Frontal cortex (tissue), 4 donors: ENCODE data around the gene STMP1. TPM values are rescaled to one million over a fixed set of nuclear protein-coding genes. Genes with fewer than 3 reads are reported as not detected.
"Not testable (repeated sequence)": the region's sequence is repeated elsewhere in the genome, so short reads cannot be mapped to it uniquely, and the experiment has no call there.

Source experiments
- DNase-seq, 2 donors: peaks; one replicate each; pipeline ENCODE4 v3.0.0; 2012; ENCODE audit warnings: low spot score in 2 of 2
- FAIRE-seq: peaks from 2 replicates; lab custom pipeline; 2012; peaks lifted over from hg19 to GRCh38; lab: Jason Lieb, UNC
- total RNA-seq: library from RNA; depleted of rRNA; stranded (reverse); fragments of >200 nt; gene quantifications from one replicate; pipeline ENCODE4 v1.2.3, GENCODE V29; 2014
- donor health status: control.
- donor health status: control.
- donor health status: control.

Gene STMP1
- total RNA-seq, 1 donor from 2014 or later, result 19.2 TPM

DNA sequence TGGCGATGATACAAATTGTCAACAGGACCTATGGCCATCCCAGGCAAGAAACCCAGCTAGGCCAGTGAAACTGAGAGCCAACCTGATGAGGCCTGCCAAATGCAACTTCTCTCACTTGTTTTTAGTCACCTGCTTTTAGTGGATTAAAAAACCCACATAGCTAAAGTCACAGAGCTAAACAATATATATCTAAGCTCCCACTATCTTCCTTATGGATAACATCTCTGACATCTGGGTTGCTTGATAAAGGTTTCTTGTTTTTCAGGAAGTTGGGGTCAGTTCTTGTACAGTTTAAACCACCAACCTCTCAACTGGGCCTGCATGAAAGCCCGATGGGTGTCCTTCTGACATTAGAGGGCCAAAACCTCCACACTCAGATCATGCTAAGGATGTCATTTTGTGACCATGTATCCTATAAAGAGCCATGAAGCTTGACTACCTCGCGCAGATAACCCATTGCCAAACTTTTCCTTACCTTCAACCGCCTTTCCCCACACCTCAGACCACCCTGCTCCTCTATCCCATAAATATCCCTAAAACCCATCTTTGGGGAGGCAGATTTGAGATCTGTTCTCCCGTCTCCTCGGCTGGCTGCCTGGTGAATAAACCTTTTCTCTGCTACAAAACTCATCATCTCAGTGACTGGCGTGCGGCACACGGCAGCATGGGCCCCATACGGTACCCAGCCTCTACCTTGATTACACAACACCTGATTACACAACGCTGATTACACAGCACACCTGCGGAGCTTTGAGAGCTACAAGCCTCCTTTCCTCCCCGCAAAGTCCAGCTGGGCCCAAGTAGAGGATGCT is 797 bp upstream of the STMP1 start:
- FAIRE-seq (no peak), DNase-seq (no peak)

DNA sequence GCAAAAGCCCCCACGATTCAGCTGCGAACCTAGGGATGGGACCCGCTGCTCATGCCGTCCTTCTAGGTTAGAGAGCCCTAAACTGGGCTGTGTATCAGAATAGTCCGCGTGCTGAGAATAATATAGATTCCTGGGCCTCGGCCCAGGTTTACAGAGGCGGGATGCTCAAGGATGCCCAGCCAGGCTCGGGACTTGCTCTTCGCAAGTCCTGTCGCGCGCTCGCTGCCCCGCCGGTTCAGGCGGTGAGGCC is 266 bp upstream of the STMP1 start:
- DNase-seq (no peak), FAIRE-seq (no peak)

DNA sequence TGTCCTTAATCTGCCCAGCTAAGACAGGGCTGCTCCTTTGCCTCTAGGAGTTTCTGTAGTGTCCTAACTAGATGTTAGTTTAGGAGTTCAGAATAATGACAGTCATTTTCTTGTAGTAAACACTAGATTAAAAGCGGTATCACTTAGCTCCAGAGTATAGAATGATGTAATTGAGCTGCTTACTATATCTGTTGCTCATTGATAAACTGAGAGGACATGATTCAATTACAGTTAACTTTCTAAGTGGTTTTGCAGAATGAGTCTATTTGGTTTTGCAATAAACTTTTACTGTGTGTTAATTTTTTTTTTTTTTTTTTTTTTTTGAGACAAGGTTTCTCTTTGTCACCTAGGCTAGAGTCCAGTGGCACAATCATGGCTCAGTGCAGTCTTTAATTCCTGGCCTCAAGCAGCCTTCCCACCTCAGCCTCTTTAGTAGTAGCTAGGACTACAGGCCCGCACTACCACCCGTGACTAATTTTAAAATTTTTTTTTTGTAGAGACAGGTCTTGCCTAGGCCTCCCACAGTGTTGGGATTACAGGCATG is 1.8 kb downstream of the STMP1 start:
- DNase-seq, result no peak
- FAIRE-seq, result no peak

DNA sequence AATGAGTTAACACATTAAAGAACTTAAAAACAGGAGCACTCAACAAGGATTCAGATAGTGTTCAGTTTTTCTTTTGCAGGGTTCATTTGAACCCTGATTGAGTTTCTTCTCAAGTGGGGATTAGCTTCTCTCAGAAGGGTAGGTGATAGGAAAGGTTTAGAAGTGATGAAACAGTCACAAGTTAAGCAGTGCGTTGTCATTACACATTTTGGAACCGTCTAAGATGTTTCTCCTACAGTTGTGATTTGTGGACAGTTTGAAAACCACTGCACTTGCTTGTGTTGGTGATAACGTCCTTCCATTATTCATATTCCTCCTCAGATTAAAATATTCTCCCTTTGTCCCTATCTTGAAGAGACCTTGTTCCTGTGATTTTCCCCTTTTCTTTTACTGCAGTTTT is 2.7 kb downstream of the STMP1 start:
- no peak for DNase-seq
- FAIRE-seq, result no peak

DNA sequence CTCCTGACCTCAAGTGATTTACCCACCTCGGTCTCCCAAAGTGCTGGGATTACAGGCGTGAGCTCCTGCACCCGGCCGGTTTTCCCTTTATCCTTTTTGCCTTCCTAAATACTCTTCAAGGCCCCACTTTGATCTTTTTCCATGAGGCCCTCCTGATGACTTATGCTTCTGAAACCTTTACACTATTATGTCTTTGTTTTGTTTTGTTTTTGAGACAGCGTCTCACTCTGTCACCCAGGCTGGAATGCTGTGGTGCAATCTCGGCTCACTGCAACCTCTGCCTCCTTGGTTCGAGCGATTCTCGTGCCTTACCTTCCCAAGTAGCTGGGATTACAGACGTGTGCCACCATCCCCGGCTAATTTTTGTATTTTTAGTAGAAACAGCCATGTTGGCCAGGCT is 3.8 kb downstream of the STMP1 start:
- no peak for FAIRE-seq
- no peak for DNase-seq

DNA sequence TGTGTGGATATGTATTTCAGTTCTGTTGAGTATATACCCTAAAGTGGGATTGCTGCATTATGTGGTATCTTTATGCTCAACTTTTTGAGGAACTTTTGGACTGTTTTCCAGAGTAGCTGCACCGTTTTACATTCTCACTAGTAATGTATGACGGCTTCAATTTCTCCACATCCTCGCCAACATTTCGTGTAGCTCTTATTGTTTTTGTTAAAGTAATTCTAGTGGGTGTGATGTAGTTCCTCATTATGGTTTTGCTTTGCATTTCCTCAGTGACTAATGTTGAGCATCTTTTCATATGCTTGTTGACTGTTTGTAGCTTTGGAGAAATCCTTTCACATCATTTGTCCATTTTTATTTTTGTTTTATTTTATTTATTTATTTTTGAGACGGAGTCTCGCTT is 4.5 kb downstream of the STMP1 start:
- no peak for FAIRE-seq
- no peak for DNase-seq

DNA sequence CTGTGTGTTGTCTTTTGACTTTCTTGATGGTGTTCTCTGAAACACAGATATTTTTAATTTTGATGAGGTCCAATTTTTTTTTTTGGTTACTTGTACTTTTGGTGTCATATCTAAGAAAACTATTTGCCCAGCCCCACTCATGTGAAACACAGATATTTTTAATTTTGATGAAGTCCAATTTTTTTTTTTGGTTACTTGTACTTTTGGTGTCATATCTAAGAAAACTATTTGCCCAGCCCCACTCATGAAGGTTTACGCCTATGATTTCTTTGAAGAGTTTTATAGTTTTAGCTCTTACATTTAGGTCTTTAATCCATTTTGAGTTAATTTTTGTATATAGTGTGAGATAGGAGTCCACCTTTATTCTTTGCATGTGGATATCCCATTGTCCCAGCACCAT is 5.3 kb downstream of the STMP1 start:
- not testable (repeated sequence) for FAIRE-seq, DNase-seq

DNA sequence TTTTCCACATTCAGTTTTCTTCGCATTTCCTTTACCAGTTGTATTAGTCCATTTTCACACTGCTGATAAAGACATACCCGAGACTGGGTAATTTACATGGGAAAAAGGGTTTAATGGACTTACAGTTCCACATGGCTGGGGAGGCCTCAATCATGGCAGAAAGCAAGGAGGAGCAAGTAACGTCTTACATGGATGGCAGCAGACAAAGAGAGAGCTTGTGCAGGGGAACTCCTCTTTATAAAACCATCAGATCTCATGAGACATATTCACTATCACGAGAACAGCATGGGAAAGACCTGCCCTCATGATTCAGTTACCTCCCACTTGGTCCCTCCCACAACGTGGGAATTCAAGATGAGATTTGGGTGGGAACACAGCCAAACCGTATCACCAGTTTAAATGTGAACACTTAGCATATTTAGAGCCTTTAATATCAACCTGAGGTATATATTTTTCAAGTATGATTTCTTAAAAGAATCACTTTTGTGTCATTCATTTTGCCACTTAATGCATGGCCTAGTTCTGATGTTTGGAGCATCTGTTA is 6.6 kb downstream of the STMP1 start:
- DNase-seq, FAIRE-seq: not testable (repeated sequence)

DNA sequence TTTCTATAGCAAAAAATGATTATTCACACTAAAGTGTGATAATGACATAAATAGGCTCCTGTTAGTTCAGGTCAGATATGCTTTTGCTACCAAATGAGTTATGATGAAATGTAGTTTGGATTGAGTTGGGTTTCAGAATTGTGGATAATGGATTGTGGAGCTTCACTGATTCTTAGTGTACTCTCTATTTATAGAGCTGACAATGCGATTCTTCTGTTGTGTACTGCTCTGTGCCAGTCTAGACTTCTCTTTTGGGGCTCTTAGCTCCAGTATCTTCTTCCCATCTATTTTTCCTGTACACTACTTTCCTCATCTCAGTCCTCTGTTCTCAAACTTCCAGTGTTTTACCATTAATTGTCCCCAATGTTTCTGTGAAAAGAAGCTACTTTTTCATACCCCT is 7.5 kb downstream of the STMP1 start:
- DNase-seq (no peak), FAIRE-seq (no peak)

DNA sequence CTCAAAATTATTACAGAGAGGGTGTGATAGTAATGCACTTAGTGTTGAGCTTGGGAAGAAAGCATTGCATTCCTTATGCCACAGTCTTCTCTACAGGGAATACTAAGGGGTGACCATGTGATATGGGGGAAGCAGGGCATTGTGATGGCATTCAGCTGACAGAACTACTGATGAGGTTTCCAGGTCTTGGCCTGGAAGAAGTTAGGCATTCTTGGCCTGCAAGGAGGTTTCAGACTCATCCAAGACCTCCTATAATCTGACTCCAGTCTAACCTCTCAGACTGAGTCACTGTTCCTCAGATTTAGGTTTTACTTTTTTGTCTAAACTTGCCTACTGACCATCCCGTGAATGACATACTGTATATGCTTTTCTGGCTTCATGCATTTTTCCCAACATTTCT is 7.9 kb downstream of the STMP1 start:
- DNase-seq (no peak), FAIRE-seq (no peak)

DNA sequence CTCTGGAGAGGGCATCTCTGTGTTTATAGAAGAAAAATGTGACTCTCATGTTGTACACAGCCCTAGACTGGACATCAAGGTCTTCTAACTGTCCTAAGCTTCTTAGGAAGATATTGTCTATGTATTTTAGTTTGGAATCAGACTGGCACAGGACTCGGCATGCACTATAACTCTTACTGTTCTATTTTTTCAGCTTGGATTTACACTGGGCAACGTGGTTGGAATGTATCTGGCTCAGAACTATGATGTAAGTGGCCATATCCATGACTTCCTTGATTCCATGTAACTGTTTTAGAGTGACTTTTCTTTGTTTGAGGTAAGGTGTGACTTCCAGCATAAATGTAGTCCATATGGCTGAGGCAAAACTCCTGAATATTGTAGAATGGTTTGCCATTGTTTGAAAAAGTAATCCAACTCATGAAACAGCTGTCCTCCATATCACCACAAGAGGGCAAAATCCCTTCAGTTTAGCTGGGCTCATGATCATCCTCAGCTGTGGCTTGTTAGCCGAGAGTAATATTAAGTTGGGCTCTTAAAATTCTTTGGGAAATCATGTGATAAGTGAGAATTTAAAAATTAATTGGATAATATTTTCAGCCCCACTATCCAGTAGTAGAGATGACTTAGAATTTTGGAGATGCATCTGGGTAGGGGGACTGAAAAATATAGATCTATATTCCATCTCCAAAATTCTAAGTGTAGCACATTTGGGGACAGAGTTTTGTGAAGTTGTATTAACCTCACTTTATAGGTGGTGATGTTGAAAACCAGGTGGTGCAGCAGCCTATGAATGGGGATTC is 10.4 kb downstream of the STMP1 start:
- no peak for FAIRE-seq

DNA sequence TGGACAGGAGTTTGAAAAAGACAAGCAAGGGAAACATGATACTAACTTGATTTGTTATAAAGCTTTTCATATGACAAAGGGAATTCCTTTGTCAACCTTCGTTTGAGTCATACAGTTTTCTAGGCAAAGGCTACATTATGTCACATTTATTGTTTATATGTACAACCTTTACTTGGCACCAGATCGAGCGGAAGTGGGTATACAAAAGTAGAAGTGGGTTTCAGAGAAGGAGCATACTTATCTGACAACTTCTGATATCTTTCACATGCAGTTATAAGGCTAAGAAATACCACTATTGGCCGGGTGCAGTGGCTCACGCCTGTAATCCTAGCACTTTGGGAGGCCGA is 11.0 kb downstream of the STMP1 start:
- FAIRE-seq, result no peak
- no peak for DNase-seq

More for the DNA sequence above, 10.4 kb downstream of the STMP1 start:
- peak in 1 of 2 donors; percentile 48 for DNase-seq

DNA sequence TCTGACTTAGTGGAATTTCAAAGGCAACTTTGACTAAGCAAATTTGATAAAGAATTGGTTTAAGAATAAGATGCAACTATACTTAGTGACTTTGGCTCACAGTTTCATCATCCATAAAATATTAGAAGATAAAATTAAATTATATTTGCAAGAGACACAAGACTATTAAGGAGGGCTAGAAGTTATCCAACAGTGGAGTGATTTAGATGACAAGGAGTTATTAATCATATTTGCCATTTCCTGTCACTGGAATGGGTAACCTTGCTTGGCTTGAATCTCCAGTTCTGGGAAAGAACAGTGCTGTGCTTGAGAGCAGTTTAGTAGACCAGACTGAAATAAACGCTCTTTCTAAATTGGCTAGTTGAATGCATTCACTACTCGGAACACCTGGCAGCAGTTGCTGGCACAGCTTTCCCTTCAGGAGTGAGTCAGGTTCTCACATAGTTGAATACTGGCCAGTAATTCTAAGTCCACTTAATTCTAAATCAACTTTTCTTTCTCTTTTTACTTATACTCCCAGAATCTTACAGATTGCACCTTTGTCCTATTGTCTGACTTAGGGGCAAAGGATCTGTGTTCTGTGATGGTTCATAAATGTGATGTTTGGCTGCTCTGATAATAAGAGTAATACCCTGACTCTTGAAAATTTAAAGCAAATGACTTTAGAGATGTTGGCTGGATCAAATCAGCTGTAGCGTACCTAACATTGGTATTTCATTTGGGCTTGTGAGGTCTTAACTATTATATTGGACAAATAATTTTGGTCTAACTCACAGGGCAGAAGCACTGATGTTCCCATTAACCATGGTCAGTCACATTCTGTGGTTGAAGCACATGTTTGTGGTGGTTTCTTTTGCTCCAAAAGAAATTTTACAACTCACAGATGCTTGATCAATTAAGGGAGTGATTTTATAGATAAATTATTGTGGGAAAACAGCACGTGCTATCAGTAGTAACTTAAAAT is 16.6 kb downstream of the STMP1 start:
- DNase-seq (no peak), FAIRE-seq (no peak)

DNA sequence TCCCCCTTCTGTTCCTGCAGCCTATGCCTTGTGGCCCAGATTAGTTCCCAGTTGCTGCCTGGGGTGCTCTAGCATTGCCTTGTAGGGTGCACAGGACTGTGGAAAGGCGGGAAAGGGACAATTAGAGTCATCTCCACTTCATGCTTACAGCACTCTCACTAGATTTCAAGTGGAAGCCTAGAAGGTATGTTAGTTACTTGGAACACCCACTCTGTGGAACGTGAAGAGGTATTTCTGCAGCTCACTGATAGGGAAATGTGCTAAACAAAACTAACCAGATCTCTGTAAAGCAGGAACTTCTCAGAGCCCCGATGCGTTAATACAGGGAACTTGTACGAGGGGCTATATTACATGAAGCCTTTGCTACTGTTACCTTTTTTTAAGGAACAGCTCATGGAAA is 19.4 kb downstream of the STMP1 start:
- no peak for FAIRE-seq
- DNase-seq, result no peak

DNA sequence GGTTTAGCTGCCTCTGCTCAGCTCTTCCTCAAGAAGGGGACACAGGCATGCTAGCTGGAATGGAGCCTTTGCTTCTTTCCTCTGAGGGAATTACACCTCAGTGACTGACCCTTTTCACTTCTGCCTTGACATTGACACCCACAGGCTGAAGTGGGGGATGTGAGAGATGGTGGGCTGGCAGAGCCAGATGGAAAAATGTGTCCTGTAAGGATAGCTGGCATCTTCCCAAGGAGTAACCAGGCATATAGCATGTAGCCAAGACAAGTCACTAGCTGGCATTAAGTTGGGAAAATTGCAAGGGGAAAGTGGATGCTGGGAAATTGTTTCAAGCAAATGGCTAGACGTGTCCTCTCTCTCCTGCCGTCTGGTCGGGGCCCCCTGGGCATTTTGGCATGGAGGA is 19.9 kb downstream of the STMP1 start:
- FAIRE-seq (no peak), DNase-seq (no peak)

DNA sequence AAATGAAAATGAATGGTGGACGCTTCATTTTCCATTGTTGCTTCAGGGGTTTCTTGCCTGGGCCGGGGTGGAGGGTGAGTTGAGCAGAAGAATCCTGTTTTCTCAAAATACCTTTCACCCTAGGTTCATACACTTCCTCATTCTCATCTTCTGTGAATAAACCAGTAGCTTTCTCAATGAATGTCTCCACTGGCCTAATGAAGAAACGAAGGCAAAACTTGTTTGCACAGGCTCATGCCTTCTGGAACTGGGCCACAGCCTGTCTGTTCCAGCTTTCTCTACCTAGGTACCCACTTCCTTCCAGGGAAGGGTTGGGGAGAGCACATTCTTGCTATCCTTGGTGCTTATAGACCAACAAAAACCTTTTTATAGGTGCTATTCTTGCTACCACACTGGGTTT is 21.3 kb downstream of the STMP1 start:
- DNase-seq (no peak), FAIRE-seq (no peak)

DNA sequence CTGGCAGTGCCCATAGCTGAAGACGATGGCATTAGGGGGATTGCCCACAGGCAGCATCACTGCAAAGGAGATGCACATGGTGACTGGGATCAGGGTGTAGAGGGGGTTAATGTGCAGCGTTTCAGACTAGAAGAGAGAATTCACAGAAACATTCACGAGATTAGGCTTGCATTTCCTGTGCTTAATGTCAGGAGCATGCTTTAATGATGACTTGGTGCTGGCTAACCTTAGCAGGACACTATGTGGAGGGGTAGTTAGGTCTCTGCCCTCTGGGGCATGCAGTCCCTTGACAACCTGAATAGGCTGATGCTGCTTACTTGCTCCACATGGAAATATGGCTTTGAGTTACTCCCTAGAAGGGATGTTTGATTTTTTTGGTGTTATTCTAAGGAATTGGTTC is 21.8 kb downstream of the STMP1 start:
- DNase-seq, result no peak
- no peak for FAIRE-seq

DNA sequence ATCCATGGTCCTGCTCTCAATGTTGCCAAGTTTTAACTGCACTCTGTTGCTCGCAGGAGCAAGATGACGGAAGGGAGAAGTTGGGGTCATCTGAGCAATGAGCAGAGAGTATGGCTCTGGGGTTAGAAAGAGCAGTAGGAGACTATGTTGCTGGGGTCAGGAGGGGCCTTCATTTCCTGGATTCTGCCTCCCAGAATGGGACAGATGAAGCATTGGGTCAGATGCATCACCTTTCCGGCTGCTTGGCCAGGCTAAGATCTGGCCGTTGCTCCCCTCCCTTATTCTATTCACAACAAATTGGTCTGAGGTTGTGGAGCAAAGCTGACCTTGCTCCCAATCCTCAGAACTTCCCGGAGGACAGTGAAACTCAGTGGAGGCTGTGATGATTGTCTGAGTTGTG is 22.4 kb downstream of the STMP1 start:
- no peak for FAIRE-seq
- DNase-seq, result no peak

DNA sequence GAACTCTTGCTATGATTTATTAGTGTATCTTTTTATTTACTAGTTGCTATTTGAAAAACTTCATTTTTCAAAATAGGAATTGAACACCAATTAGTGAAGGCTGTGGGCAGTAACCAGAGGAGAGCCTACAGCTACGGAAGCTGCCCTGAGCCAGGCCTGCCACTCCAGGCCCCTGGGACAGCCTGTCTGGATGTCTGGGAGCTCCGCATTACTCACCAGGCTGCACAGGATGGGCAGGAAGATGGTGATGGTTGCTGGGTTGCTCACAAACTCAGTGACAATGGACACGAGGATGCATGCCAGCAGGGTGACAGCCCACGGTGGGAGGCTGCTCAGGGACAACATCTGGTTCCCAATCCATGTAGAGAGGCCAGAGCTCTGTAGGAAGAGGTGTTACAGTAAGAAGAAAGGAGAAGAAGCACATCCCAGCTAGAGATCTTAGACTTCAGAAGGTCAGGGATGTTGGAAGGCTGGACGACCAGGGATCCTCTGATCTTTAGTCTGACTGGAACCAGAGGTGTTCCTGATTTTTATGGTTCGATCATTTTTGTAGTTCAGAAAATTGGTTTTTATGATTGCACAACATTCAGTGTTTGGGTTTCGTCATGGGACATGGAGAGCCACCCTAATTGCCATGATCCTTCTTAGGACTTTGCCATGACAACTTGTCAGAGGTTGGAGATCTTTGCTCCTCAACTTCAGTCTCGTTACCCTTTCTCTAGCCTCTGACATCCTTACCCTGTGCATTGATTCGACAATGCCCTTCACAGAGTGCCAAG is 23.2 kb downstream of the STMP1 start:
- DNase-seq (no peak), FAIRE-seq (no peak)
